ENCODE measurements around the gene EXD3.

EXD3 gene

GRCh38 chr9:137446851-137447471 lies 24.0 kb upstream of the EXD3 start:
- DNase-seq, result no peak

- no peak for DNase-seq
Measured at GRCh38 chr9:137445930-137446431, 23.0 kb upstream of the EXD3 start.

- peak; percentile 72 to 80 for DNase-seq
Measured at GRCh38 chr9:137445275-137445807, 22.4 kb upstream of the EXD3 start.

GRCh38 chr9:137444106-137444790 lies 21.3 kb upstream of the EXD3 start:
- DNase-seq, result no peak

GRCh38 chr9:137441935-137442321 lies 19.0 kb upstream of the EXD3 start:
- no peak for DNase-seq

- DNase-seq, result no peak
Measured at GRCh38 chr9:137441289-137441934, 18.4 kb upstream of the EXD3 start, which contains the start of gene ENTPD8. Gene ENTPD8, minus strand, starts transcription at chr9:137441357. Its CDS starts 3,072 bp downstream, at chr9:137438285.

- DNase-seq, result no peak
Measured at GRCh38 chr9:137439158-137439714, 16.3 kb upstream of the EXD3 start.

GRCh38 chr9:137438591-137439157 lies 15.7 kb upstream of the EXD3 start:
- DNase-seq, result no peak

- DNase-seq, result no peak
Measured at GRCh38 chr9:137437691-137438590, 15.0 kb upstream of the EXD3 start.

- no peak for DNase-seq
Measured at GRCh38 chr9:137436761-137437600, 14.0 kb upstream of the EXD3 start.

- DNase-seq, result no peak
Measured at GRCh38 chr9:137435980-137436760, 13.2 kb upstream of the EXD3 start.

- no peak for DNase-seq
Measured at GRCh38 chr9:137435381-137435891, 12.5 kb upstream of the EXD3 start.

GRCh38 chr9:137434498-137435380 lies 11.8 kb upstream of the EXD3 start:
- no peak for DNase-seq

GRCh38 chr9:137433916-137434431 lies 11.0 kb upstream of the EXD3 start:
- DNase-seq, result no peak

- DNase-seq, result no peak
Measured at GRCh38 chr9:137433349-137433915, 10.5 kb upstream of the EXD3 start.

GRCh38 chr9:137432687-137433348 lies 9.9 kb upstream of the EXD3 start:
- no peak for DNase-seq

GRCh38 chr9:137431416-137431931 lies 8.5 kb upstream of the EXD3 start:
- DNase-seq, result no peak

All from Kasumi-1 (cell line).